Gastrocnemius medialis (tissue), 4 donors: ENCODE results near the gene AK1. TPM values are rescaled to one million over a fixed set of nuclear protein-coding genes. Genes with fewer than 3 reads are reported as not detected.
"Not testable (repeated sequence)": the region's sequence is repeated elsewhere in the genome, so short reads cannot be mapped to it uniquely, and the experiment has no call there.

Experiments used
- ATAC-seq, 2 donors: fragments of 150-250 bp; one replicate each; pipeline ENCODE4 v1.9.1; 2016
- DNase-seq, 2 donors: peaks; one replicate each; pipeline ENCODE4 v3.0.0-alpha.2; 2019
- H3K27ac ChIP-seq, 4 donors: fragments of 200-600 bp; sonication (generic); 1 replicate in 1 of 4; 2 replicates in 3 of 4; pipeline ENCODE4 v1.5.1; 2016 to 2018; ENCODE audit warnings: mild to moderate bottlenecking in 2 of 4, moderate library complexity in 1 of 4
- H3K27me3 ChIP-seq, 3 donors: fragments of 200-600 bp; sonication (generic) in 2 of 3; 1 replicate in 1 of 3; 2 replicates in 2 of 3; pipeline versions ENCODE4 v1.5.1 to v1.6.0; 2016 to 2019; ENCODE audit warnings: mild to moderate bottlenecking in 1 of 3, moderate library complexity in 1 of 3
- H3K36me3 ChIP-seq, 2 donors: fragments of 200-600 bp; sonication (generic) in 1 of 2; one replicate each; pipeline ENCODE4 v1.5.1; 2017 to 2018
- H3K4me1 ChIP-seq, 2 donors: fragments of 200-600 bp; sonication (generic) in 1 of 2; one replicate each; pipeline ENCODE4 v1.5.1; 2016 to 2017; ENCODE audit warnings: mild to moderate bottlenecking in 2 of 2
- H3K4me3 ChIP-seq, 4 donors: fragments of 200-600 bp; sonication (generic) in 3 of 4; 1 replicate in 1 of 4; 2 replicates in 3 of 4; pipeline ENCODE4 v1.5.1; 2016 to 2019; ENCODE audit warnings: mild to moderate bottlenecking in 2 of 4
- H3K9me3 ChIP-seq, 3 donors: fragments of 200-600 bp; sonication (generic) in 2 of 3; 1 replicate in 1 of 3; 2 replicates in 2 of 3; pipeline ENCODE4 v1.5.1; 2016 to 2019
- POLR2A ChIP-seq, 2 donors: fragments of 450-650 bp; IDR thresholded peaks; one replicate each; pipeline ENCODE4 v1.6.1; 2017; ENCODE audit warnings: antibody characterized with exemption in 2 of 2, mild to moderate bottlenecking in 2 of 2, moderate library complexity in 2 of 2
- in situ Hi-C, 4 donors: fragments of 200-750 bp; cut with MboI; loops; one replicate each; pipeline versions ENCODE4 v1.15.0 to v1.8.0; 2017; ENCODE audit warnings: low sequenced_read_pairs in 4 of 4
- intact Hi-C: fragments of 100-400 bp; cut with DNase I; formaldehyde crosslinking; loops from one replicate; pipeline ENCODE4 v1.15.1; 2023; ENCODE audit warnings: low total_unique reads
- total RNA-seq, 4 donors: library from RNA; depleted of rRNA; stranded (reverse); fragments of >200 nt; gene quantifications; one replicate each; pipeline versions ENCODE4 v1.1.0 to v1.2.3, GENCODE V29; 2016
- TF ChIP-seq, protein P1 (sequence below), 5 experiments: fragments of 450-650 bp in 3 of 5; fragments of 200-600 bp in 2 of 5; sonication (generic) in 2 of 5; IDR thresholded peaks in 4 of 5; conservative IDR thresholded peaks in 1 of 5; 1 replicate in 4 of 5; 2 replicates in 1 of 5; pipeline ENCODE4 v1.5.1; 2016 to 2019; ENCODE audit warnings: antibody characterized with exemption in 5 of 5, mild to moderate bottlenecking in 3 of 5, moderate library complexity in 3 of 5

AK1 gene
- total RNA-seq, 4 donors from 2014 or later: 240 to 489 (median 359) TPM

DNA sequence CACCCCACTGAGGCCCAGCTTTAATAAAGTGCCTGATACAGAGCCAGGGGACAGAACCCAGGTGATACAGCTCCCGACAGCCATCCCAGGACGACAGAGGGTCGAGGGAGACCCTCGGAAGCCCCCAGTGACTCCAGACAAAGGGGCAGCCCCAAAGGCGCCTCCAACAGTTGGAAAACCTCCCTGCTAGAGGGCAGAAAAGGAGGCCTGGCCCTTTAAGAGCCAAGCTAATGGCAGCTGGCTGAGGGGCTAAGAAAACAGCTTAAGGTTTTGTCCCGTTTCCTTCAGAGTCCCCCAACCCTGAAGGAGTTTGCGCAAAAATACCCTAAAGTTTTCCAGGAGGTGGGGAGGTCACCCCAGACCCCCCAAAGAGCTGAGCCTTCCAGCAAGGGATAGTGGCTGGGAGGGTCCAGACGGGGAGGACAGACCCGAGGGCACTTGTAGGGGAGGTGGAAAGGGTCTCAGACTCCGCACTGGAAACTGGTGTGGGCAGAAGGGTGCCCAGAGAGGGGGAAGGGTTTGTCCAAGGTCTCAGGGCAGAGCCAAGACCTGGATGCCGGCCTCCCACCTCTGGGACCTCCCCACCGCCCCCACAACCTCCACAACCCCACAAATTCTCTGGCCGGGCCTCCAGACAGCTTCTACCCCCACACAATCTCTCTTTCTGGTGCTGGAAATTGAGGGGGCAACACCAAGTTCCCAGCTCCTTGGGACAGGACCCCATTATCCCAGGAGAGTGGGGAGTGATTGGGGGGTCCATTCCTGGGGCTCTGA lies 8.2 kb upstream of the AK1 start:
- Histone ChIP-seq H3K36me3 (peaks cover 0 to 44% of the 10 kb centered on the region in 2 donors), H3K4me3 (no peak overlapping the region), H3K27me3 (no peaks in the 10 kb centered on the region), H3K27ac (peak overlapping the region; percentile 31 to 57 (median 40)), H3K9me3 (no peaks in the 10 kb centered on the region), H3K4me1 (peaks cover 13% of the 10 kb centered on the region in 2 donors)
- intact Hi-C loops (no loop called here), in situ Hi-C loops (no loop called here)
- TF ChIP-seq POLR2A (IDR thresholded peaks at IDR 0.05): no peak
- TF ChIP-seq, protein P1, sequence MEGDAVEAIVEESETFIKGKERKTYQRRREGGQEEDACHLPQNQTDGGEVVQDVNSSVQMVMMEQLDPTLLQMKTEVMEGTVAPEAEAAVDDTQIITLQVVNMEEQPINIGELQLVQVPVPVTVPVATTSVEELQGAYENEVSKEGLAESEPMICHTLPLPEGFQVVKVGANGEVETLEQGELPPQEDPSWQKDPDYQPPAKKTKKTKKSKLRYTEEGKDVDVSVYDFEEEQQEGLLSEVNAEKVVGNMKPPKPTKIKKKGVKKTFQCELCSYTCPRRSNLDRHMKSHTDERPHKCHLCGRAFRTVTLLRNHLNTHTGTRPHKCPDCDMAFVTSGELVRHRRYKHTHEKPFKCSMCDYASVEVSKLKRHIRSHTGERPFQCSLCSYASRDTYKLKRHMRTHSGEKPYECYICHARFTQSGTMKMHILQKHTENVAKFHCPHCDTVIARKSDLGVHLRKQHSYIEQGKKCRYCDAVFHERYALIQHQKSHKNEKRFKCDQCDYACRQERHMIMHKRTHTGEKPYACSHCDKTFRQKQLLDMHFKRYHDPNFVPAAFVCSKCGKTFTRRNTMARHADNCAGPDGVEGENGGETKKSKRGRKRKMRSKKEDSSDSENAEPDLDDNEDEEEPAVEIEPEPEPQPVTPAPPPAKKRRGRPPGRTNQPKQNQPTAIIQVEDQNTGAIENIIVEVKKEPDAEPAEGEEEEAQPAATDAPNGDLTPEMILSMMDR (IDR thresholded peaks at IDR 0.05 in 4 of 5, conservative IDR thresholded peaks at IDR 0.05 in 1 of 5): no peak
- DNase-seq (no peak), ATAC-seq (no peak)

- intact Hi-C loops (no loop called here), in situ Hi-C loops (no loop called here)
- DNase-seq (no peak), ATAC-seq (no peak)
- no peaks in the 10 kb centered on the region for H3K27me3 ChIP-seq
- peaks cover 13% of the 10 kb centered on the region in 2 donors for H3K4me1 ChIP-seq
- no peak for TF ChIP-seq POLR2A (IDR thresholded peaks at IDR 0.05)
- TF ChIP-seq, protein P1 (IDR thresholded peaks at IDR 0.05 in 4 of 5, conservative IDR thresholded peaks at IDR 0.05 in 1 of 5): no peak
- no peaks in the 10 kb centered on the region for H3K9me3 ChIP-seq
- no peak overlapping the region for H3K4me3 ChIP-seq
- H3K36me3 ChIP-seq: peaks cover 0 to 38% of the 10 kb centered on the region in 2 donors
- peak overlapping the region; percentile 31 to 57 (median 40) for H3K27ac ChIP-seq
Observed at GRCh38 chr9:127884976-127885490, 7.6 kb upstream of the AK1 start.

- TF ChIP-seq, protein P1 (IDR thresholded peaks at IDR 0.05 in 4 of 5, conservative IDR thresholded peaks at IDR 0.05 in 1 of 5): no peak
- no peak for TF ChIP-seq POLR2A (IDR thresholded peaks at IDR 0.05)
- DNase-seq (no peak), ATAC-seq (peak in 1 of 2 donors; percentile 44)
- no peak overlapping the region for H3K4me3 ChIP-seq
- H3K9me3 ChIP-seq: no peaks in the 10 kb centered on the region
- intact Hi-C loops (no loop called here), in situ Hi-C loops (no loop called here)
- H3K36me3 ChIP-seq: peaks cover 0 to 33% of the 10 kb centered on the region in 2 donors
- no peaks in the 10 kb centered on the region for H3K27me3 ChIP-seq
- peak overlapping the region; percentile 31 to 57 (median 39) for H3K27ac ChIP-seq
- peaks cover 13% of the 10 kb centered on the region in 2 donors for H3K4me1 ChIP-seq
Observed at GRCh38 chr9:127884427-127884911, 7.0 kb upstream of the AK1 start.

DNA sequence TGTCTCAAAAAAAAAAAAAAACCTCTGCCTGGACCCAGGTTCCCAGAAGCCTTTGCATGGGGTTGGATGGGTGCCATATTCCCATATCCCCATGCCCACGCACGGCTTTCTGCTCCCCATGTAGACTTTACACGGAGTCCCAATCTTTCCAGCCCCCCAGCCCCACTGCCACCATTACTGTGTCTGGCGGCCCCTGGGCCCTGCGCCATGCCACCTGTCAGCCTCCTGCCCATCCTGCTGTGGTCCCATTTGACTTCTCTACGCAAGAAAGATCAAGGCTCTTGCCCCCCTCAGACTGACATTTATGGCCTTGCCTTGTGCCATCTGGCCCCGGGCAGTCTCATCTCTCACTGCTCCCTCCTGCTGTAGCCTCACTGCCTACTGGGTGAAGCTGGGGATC lies 6.5 kb upstream of the AK1 start:
- Histone ChIP-seq H3K4me1 (peaks cover 13% of the 10 kb centered on the region in 2 donors), H3K27me3 (no peaks in the 10 kb centered on the region), H3K9me3 (no peaks in the 10 kb centered on the region), H3K4me3 (no peak overlapping the region), H3K36me3 (peaks cover 0 to 33% of the 10 kb centered on the region in 2 donors), H3K27ac (peak overlapping the region in 2 of 4 donors; percentile 38 to 57)
- in situ Hi-C loops: no loop called here
- ATAC-seq (no peak), DNase-seq (no peak)
- intact Hi-C loops: no loop called here
- TF ChIP-seq, protein P1 (IDR thresholded peaks at IDR 0.05 in 4 of 5, conservative IDR thresholded peaks at IDR 0.05 in 1 of 5): no peak
- no peak for TF ChIP-seq POLR2A (IDR thresholded peaks at IDR 0.05)

DNA sequence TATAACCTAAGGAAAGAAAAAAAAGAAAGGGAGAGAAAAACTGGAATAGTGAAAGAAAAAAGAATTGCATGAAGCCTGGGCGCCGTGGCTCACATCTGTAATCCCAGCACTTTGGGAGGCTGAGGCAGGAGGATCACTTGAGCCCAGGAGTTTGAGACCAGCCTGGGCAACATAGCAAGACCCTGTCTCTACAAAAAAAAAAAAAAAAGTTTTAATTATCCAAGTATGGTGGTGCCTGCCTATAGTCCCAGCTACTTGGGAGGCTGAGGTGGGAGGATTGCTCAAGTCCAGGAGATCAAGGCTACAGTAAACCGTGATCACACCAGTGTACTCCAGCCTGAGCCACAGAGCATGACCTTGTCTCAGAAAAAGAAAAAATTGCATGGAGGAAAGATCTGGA lies 4.2 kb upstream of the AK1 start:
- in situ Hi-C loops, intact Hi-C loops, H3K9me3 ChIP-seq, ATAC-seq, H3K27ac ChIP-seq, DNase-seq, H3K4me3 ChIP-seq, H3K27me3 ChIP-seq: not testable (repeated sequence)
- Histone ChIP-seq H3K4me1 (peaks cover 23 to 27% of the 10 kb centered on the region in 2 donors), H3K36me3 (peaks cover 0 to 13% of the 10 kb centered on the region in 2 donors)
